GM21360 (cell line): ENCODE data around the gene INTS14.

Experiments
- ATAC-seq: cut with Tn5 transposase; IDR thresholded peaks from one replicate; pipeline ENCODE4 v1.9.1; 2021; ENCODE audit warnings: mild to moderate bottlenecking, moderate library complexity; ENCODE audit not compliant: unreplicated experiment

INTS14 gene

DNA sequence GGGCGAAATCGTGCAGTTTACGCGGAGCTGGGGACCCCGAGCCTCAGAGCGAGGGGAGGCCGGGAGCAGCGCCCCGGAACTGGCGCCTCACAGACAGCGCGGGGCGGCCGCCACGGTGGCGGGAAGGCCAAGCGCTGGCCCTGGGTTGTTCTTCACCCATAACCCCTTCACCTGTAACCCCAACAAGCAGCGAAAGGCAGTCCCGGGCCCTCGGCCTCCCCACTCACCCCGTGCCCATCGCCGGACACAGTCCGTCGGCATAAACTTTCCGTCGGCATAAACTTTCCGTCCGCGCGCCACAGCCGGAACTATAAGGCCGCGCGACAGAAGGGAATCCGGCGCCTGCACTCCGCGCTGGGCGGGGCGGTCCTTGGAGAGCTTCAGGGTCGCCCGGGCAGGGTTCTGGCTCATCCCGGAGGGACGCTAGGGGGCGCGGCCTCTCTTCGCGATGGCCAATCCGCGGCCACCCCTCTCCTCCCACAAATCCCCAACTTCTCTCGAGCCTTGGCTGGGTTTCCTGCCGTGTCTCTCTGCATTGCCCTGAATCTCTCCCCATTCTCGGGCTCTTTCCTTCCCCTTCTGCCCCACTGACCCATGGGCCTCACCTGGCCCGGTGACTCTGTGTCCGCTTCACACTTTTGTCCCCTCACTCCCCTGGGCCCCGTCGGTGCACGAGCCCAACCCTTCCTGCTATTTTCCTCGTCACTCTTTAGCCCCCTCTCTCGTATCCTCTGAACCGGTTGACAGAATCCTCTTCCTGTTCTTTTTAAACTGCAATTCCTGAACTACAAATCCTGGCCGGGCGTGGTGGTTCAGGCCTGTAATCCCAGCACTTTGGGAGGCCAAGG is at the start of gene INTS14:
Gene INTS14, minus strand, starts transcription at position 261 of the 848 bp plus-strand sequence. CDS start 3,751 bp downstream, outside the sequence.
- ATAC-seq = peak; percentile 95

GRCh38 chr15:65659502-65660052 is 48.6 kb upstream of the INTS14 start:
- no peak for ATAC-seq

GRCh38 chr15:65655457-65655856 is 44.5 kb upstream of the INTS14 start:
- ATAC-seq = no peak

GRCh38 chr15:65655026-65655425 is 44.1 kb upstream of the INTS14 start:
- ATAC-seq = no peak

DNA sequence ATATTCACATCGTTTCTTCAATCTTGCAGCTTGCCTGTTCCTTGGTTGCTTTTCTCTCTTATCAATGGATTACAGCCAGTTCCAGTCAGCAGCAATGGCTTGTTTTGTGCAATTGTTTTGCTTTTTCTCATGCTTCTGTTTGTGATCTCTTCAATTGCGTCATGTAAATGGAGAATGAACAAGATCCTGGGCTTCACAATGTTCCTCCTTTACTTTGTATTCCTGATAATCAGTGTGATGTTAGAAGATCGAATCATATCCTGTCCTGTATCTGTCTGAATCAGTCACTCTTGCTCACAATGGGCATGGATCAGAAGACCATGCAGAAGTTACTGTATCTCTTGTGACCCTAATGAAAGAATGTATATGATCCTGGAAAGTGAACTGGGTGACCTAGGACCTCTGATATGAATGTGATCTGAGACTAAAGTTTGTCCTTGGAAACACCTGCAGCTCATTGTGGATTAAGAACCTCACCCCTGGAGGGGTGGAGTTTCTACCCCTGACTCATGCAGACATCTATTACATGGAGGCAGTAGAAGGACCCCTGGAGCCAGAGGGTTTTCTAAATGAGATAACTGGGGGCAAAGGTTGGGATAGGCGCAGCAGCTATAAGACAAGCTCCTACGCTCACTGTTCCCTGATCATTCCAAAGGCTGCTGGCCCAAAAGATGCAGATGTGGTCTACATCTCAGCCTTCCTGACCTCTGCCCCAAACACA is 43.0 kb upstream of the INTS14 start:
- ATAC-seq = no peak

DNA sequence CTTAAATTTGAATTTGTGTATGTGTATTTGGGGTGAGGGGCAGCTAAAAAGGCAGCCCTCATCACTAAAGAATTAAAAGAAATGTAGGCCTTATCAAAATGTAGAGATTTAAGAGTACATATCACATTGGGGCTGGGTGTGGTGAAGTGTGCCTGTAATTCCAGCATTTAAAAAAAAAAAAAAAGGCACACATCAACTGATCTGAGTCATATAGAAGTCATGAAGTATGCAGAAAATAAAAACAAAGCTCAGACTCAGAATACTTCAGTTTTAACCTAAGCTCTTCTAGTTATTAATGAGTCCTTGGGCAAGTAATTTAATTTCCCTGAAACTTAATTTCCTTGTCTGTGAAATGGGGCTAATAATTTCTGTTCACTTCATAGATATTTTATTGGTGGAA is 42.4 kb upstream of the INTS14 start:
- ATAC-seq = no peak

DNA sequence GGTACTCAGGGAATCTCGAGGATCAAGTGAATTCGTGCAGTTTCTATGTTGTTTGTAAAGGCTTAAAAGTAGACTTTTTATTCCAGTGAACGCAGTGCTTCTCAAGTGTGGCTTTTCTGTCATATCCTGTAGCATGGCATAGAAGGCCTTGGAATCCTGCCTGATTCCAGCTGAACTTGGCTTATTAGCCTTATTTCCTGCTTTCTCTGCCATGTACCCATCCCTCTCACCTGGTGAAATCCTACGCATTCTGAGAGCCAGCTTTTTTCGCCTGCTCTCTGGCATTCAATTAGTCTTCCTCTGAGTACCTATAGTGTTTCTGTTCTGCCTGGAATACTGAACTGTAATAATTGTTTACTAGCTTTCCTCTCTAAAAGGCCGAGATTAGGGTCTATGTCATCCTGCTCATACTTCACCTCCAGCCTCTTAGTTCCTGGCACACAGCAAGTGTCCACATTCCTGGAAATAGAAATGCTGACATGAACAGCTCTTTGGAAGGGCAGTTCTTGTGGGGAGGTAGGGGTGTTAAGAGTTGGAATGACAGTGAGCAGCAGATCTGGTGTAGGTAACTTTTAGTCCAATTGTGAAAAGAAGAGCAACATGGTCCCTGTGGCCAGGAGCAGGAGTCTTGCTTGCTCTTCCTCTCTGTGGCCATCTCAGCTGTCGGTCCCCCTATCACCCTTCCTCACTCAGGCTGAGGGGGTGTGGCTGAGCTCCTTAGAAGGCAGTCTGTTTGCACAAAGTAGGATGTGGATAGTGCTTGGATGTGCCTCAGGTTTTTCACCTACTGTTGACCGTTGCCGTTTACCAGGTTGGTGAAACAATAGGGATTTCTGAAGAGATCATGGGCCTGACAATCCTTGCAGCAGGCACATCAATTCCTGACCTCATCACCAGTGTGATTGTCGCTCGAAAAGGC is 41.2 kb upstream of the INTS14 start:
- ATAC-seq = no peak

GRCh38 chr15:65651042-65651322 is 40.1 kb upstream of the INTS14 start:
- no peak for ATAC-seq

- ATAC-seq = no peak
Observed at GRCh38 chr15:65650312-65651041, 39.5 kb upstream of the INTS14 start.

- ATAC-seq = no peak
Observed at GRCh38 chr15:65646486-65646885, 35.6 kb upstream of the INTS14 start.

DNA sequence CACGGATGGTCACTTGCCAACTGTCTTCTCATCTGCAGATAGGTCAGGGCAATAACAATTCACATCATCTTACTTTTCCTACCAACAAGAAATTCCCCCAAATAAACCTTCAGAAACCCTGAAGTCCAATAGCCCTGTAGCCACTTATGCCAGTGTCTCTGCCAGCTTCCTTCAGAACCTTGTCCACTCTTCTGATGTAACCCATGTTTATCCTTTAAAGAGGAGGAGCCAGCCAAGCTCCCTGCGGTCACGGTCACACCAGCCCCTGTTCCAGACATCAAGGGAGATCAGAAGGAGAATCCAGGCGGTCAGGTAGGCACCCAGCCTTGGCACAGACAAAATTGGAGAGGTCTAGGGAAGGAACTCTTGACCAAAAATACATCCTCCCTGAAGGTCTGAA is 34.5 kb upstream of the INTS14 start:
- ATAC-seq = no peak

DNA sequence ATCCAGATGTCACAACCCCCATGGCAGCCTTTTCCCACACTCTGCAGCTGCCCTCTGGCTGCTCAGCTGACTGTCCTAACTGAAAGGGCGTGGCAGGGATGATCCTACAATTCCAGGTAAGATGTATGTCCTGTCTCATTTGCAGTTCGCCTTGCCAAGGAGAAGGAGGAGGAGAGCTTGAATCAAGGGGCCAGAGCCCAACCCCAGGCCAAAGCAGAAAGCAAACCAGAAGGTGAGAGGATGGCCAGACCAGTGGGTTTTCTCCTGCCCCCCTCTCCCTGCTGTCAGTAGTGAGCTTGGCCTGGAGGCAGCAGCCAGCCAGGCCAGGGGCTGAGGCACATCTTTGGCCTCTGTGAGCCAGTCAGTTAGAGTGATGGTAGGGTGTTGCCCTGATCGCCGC is 33.4 kb upstream of the INTS14 start:
- no peak for ATAC-seq

- ATAC-seq = no peak
Observed at GRCh38 chr15:65642594-65642993, 31.7 kb upstream of the INTS14 start.

- no peak for ATAC-seq
Observed at GRCh38 chr15:65641768-65642475, 31.0 kb upstream of the INTS14 start.

GRCh38 chr15:65639509-65639908 is 28.6 kb upstream of the INTS14 start:
- no peak for ATAC-seq

DNA sequence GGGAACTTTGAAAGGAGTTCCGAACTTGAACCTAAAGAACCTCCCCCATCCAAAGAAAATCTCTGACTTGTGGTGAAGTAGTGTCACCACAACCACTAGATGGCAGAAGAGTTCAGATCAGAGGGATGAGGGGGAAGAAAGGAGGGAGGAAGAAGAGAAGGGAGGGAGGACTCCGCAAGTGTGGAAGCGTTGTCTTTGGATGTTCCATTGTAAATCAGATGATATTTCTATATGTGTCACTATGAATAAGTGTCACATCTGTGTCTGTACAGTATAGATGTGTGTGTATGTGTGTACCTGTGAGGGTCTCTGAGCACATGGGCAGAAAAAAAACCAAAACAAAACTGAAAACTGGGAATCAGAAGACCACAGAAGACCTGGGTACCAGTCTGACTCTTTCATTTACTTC is 27.8 kb upstream of the INTS14 start:
- ATAC-seq = no peak

GRCh38 chr15:65638109-65638508 is 27.2 kb upstream of the INTS14 start:
- no peak for ATAC-seq

- no peak for ATAC-seq
Observed at GRCh38 chr15:65634356-65634755, 23.4 kb upstream of the INTS14 start.

GRCh38 chr15:65633752-65634151 is 22.8 kb upstream of the INTS14 start:
- ATAC-seq = no peak
